Sigmoid colon (tissue), 7 donors: ENCODE results near the gene PCNX3. TPM values are rescaled to one million over a fixed set of nuclear protein-coding genes. Genes with fewer than 3 reads are reported as not detected.

Experiments used
- DNase-seq: peaks from one replicate; pipeline ENCODE4 v3.0.0-alpha.2; 2019
- H3K27ac ChIP-seq, 4 donors: fragments of 200-600 bp; sonication (generic); one replicate each; pipeline ENCODE4 v1.5.1; 2016 to 2019; ENCODE audit warnings: mild to moderate bottlenecking in 1 of 4
- H3K27me3 ChIP-seq, 3 donors: fragments of 200-600 bp; sonication (generic); one replicate each; pipeline ENCODE4 v1.5.1; 2019; ENCODE audit warnings: mild to moderate bottlenecking in 1 of 3
- H3K36me3 ChIP-seq, 4 donors: fragments of 200-600 bp; sonication (generic); one replicate each; pipeline ENCODE4 v1.5.1; 2016 to 2019
- H3K4me1 ChIP-seq, 4 donors: fragments of 200-600 bp; sonication (generic); one replicate each; pipeline ENCODE4 v1.5.1; 2017 to 2019
- H3K4me3 ChIP-seq, 4 donors: fragments of 200-600 bp; sonication (generic); one replicate each; pipeline ENCODE4 v1.5.1; 2017 to 2019; ENCODE audit warnings: mild to moderate bottlenecking in 2 of 4, moderate library complexity in 1 of 4
- H3K9me3 ChIP-seq, 4 donors: fragments of 200-600 bp in 3 of 4; sonication (generic) in 3 of 4; one replicate each; pipeline versions ENCODE4 v1.5.1 to v1.6.1; 2013 to 2019
- EP300 ChIP-seq, 4 donors: sonication (generic); formaldehyde crosslinking; IDR thresholded peaks; one replicate each; pipeline ENCODE4 v1.6.1; 2017; ENCODE audit warnings: antibody characterized with exemption in 4 of 4
- POLR2A ChIP-seq, 2 donors: fragments of 450-650 bp; IDR thresholded peaks; one replicate each; pipeline ENCODE4 v1.6.1; 2016; ENCODE audit warnings: antibody characterized with exemption in 2 of 2, mild to moderate bottlenecking in 2 of 2, moderate library complexity in 2 of 2
- POLR2AphosphoS5 ChIP-seq, 4 donors: sonication (generic); formaldehyde crosslinking; IDR thresholded peaks; one replicate each; pipeline ENCODE4 v1.6.1; 2017; ENCODE audit warnings: antibody characterized with exemption in 4 of 4
- WGBS, 2 donors: extraction: QIAGEN DNeasy Blood & Tissue Kit; methylation state at CpG; one replicate each; pipeline ENCODE4 v1.1.7; 2013; 5-methylcytosine and 5-hydroxymethylcytosine counted together
- intact Hi-C: fragments of 100-400 bp; cut with DNase I; formaldehyde crosslinking; loops from one replicate; pipeline ENCODE4 v1.15.1; 2023
- polyA plus RNA-seq, 3 donors: library from polyadenylated mRNA; stranded (reverse); fragments of 200-250 nt; gene quantifications; one replicate each; pipeline ENCODE4 v1.2.3, GENCODE V29; 2013
- total RNA-seq, 4 donors: library from RNA; depleted of rRNA; stranded (reverse); fragments of >200 nt; gene quantifications; one replicate each; pipeline ENCODE4 v1.1.0, GENCODE V29; 2016
- TF ChIP-seq, protein P1 (sequence below), 4 experiments: fragments of 450-650 bp in 3 of 4; fragments of 200-600 bp in 1 of 4; IDR thresholded peaks; one replicate each; pipeline ENCODE4 v1.5.1; 2016 to 2019; ENCODE audit warnings: antibody characterized with exemption in 4 of 4, mild to moderate bottlenecking in 3 of 4, moderate library complexity in 2 of 4
- donor health status: healthy with polysubstance abuse.
- donor health status: Bipolar disorder and iron deficiency.
- donor health status: healthy.

PCNX3 gene
- total and polyA plus RNA-seq, 7 donors, result 6.0 to 35.0 (median 11.0) TPM

GRCh38 chr11:65623852-65624616 is 8.5 kb downstream of the PCNX3 start:
- peaks cover 0 to 5% (median 2%) of the 10 kb centered on the region in 4 donors for H3K4me1 ChIP-seq
- no peak overlapping the region for H3K4me3 ChIP-seq
- TF ChIP-seq POLR2A (IDR thresholded peaks at IDR 0.05) (no peak), POLR2AphosphoS5 (IDR thresholded peaks at IDR 0.05) (no peak)
- no peaks in the 10 kb centered on the region for H3K9me3 ChIP-seq
- H3K27ac ChIP-seq, result no peak overlapping the region
- peaks cover 40 to 99% (median 72%) of the 10 kb centered on the region in 4 donors for H3K36me3 ChIP-seq
- no peak for DNase-seq
- H3K27me3 ChIP-seq, result no peaks in the 10 kb centered on the region
- 93 to 95% methylated on average over 25 of the region's 25 CpGs for WGBS, 2 donors
- intact Hi-C loops, result loop anchor here (10.0 kb wide), 1 partner anchor 191 kb away; no protein-coding TSS in a partner anchor

- intact Hi-C loops, result loop anchor here (5.0 to 10.0 kb wide), 2 partner anchors 82 to 190 kb away; no protein-coding TSS in a partner anchor
- TF ChIP-seq POLR2AphosphoS5 (IDR thresholded peaks at IDR 0.05) (no peak), POLR2A (IDR thresholded peaks at IDR 0.05) (no peak), EP300 (IDR thresholded peaks at IDR 0.05) (no peak)
- TF ChIP-seq, protein P1, sequence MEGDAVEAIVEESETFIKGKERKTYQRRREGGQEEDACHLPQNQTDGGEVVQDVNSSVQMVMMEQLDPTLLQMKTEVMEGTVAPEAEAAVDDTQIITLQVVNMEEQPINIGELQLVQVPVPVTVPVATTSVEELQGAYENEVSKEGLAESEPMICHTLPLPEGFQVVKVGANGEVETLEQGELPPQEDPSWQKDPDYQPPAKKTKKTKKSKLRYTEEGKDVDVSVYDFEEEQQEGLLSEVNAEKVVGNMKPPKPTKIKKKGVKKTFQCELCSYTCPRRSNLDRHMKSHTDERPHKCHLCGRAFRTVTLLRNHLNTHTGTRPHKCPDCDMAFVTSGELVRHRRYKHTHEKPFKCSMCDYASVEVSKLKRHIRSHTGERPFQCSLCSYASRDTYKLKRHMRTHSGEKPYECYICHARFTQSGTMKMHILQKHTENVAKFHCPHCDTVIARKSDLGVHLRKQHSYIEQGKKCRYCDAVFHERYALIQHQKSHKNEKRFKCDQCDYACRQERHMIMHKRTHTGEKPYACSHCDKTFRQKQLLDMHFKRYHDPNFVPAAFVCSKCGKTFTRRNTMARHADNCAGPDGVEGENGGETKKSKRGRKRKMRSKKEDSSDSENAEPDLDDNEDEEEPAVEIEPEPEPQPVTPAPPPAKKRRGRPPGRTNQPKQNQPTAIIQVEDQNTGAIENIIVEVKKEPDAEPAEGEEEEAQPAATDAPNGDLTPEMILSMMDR (IDR thresholded peaks at IDR 0.05), result no peak
- no peak for DNase-seq
- H3K4me1 ChIP-seq, result peaks cover 0 to 5% (median 2%) of the 10 kb centered on the region in 4 donors
- H3K27me3 ChIP-seq, result no peaks in the 10 kb centered on the region
- H3K4me3 ChIP-seq, result no peak overlapping the region
- H3K36me3 ChIP-seq, result peaks cover 39 to 99% (median 72%) of the 10 kb centered on the region in 4 donors
- 86 to 87% methylated on average over 30 of the region's 30 CpGs for WGBS, 2 donors
- H3K9me3 ChIP-seq, result no peaks in the 10 kb centered on the region
- no peak overlapping the region for H3K27ac ChIP-seq
Measured at GRCh38 chr11:65624931-65625627, 9.5 kb downstream of the PCNX3 start.

- Histone ChIP-seq H3K36me3 (peaks cover 43 to 99% (median 73%) of the 10 kb centered on the region in 4 donors), H3K27me3 (no peaks in the 10 kb centered on the region), H3K9me3 (no peaks in the 10 kb centered on the region), H3K4me3 (no peak overlapping the region), H3K27ac (no peak overlapping the region), H3K4me1 (peaks cover 0 to 5% (median 2%) of the 10 kb centered on the region in 4 donors)
- WGBS, 2 donors, result 58 to 73% methylated on average over 30 of the region's 30 CpGs
- no peak for DNase-seq
- TF ChIP-seq POLR2AphosphoS5 (IDR thresholded peaks at IDR 0.05), result no peak
- TF ChIP-seq, protein P1 (IDR thresholded peaks at IDR 0.05), result peak; percentile 25 to 58 (median 56)
- no peak for TF ChIP-seq EP300 (IDR thresholded peaks at IDR 0.05)
- intact Hi-C loops, result loop anchor here (5.0 to 10.0 kb wide), 2 partner anchors 82 to 189 kb away; no protein-coding TSS in a partner anchor
Measured at GRCh38 chr11:65625628-65626342, 10.2 kb downstream of the PCNX3 start.

GRCh38 chr11:65627202-65627601 is 11.6 kb downstream of the PCNX3 start:
- Histone ChIP-seq H3K27me3 (no peaks in the 10 kb centered on the region), H3K4me1 (peaks cover 0 to 5% (median 2%) of the 10 kb centered on the region in 4 donors), H3K27ac (no peak overlapping the region), H3K9me3 (no peaks in the 10 kb centered on the region), H3K36me3 (peaks cover 38 to 98% (median 76%) of the 10 kb centered on the region in 4 donors), H3K4me3 (no peak overlapping the region)
- DNase-seq, result no peak
- intact Hi-C loops, result loop anchor here (5.0 to 10.0 kb wide), 2 partner anchors 80 to 188 kb away; no protein-coding TSS in a partner anchor
- WGBS, 2 donors, result 95% methylated on average over 13 of the region's 13 CpGs
- no peak for TF ChIP-seq POLR2A (IDR thresholded peaks at IDR 0.05)
- no peak for TF ChIP-seq EP300 (IDR thresholded peaks at IDR 0.05)
- TF ChIP-seq POLR2AphosphoS5 (IDR thresholded peaks at IDR 0.05), result no peak
- TF ChIP-seq, protein P1 (IDR thresholded peaks at IDR 0.05), result no peak
